ENCODE measurements around the gene KANK4.

The KANK4 gene

DNA sequence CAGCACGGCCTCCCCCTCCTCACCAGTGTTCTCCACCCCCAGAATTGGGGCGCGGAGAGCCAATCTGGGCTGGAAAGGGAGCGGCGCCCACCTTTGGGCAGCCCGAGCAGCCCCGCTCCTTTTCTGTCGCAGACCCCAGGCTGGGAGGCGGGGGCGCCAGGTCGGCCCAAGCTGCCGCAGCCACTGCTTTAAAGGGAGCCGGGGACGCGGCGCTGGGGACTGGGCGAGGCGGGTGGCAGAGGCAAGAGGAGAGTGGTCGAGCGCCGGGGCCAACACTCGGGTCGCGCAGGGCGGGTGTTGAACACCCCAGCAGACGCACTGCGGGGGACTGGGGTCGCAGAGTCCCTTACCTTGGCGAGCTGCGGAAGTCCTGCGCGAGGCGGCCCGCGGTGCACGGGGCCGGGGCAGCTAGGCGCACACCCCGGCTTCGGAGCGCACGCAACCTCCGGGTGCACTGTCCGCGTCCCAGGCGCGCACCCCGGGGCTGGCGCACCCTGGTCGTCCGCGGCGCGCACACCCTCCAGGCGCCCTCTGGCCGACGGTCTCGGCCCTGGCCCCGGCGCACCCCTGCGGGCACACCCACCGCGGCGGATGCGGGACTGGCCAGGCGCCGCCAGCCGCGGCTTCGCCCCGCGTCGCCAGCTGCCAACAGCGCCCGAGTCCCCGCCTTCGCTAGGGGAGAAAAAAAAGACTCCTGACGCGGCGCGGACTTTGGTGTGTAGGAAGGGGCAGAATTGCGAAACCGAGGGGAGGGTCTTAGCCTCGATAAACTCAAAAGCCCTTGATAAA, at the start of gene KANK4:
KANK4 (minus strand) TSS at position 679 of the 789 bp plus-strand sequence. CDS start 37,870 bp downstream, outside the sequence.
- DNase-seq = no peak

DNA sequence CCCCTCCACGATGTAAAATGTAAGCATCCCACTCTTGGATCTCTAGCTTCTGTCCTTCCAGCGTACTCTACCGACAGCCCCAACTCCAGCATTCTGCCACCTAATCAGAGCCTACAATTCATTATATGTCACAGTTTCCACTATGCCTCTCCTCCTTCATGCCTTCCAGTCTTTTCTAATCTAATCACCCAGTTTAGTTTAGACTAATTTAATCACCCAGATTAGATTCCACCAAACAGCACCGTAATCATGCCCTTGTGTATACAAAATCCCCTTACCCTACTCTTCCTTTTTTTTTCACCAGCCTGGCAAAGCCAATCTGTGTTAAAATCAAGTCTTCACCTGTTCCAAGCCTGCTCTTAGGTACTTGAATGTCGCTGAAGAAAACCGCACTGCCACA, 49.8 kb upstream of the KANK4 start:
- no peak for DNase-seq

DNA sequence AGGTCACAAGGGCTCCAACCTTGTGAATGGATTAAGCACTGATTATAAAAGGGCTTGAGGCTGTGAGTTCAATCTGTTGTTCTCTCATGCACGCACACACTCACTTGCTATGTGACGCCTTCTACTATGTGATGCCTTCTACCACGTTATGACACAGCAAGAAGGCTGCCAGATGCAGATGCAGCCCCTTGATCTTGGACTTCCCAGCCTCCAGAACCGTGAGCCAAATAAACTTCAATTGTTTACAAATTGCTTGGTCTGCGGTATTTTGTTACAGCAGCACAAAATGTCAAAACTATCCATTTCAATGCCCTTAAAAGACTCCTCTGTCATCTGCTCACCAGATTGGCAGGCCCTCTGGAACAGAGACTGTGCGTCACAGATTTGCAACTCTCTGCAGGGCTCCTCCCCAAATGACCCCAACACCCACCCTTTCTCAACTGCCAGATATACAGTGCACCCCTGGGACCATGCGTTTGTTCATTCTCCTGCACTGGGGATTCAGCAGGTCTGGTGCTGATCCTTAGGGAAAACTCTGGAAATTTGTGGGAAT, 47.8 kb upstream of the KANK4 start:
- DNase-seq = no peak

DNA sequence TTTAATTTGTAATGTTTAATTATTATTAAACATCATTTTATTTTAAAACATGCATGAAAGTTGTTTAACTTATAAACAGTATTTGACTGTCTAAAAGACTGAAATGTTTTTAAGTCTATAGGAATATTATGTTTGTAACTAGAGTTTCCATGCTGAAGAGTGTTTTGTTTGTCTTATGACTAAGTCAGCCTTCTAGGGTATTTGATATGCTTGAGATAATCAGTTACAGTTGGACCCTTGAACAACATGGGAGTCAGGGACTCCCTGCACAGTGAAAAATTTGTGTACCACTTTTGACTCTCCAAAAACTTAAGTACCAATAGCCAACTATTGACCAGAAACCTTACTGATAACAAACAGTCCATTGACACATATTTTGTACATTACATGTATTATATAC, 45.5 kb upstream of the KANK4 start:
- no peak for DNase-seq

DNA sequence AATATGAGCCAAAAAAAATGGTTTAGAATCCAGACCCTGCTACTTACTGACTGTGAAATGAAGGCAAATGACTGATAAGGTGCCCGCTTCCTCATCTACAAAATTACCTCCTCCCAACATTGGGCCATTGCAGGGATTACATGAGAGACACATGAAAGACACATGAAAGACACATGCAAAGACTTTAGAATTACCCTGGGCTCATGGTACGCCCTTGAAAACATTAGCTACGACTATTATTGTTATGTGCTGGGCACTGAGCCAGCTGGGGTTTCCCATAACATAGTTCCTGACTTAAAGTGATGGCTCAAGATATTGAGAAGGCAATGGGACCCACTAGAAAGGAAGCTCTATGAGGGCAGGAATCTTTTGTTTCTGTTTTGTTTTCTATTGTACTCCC, 43.7 kb upstream of the KANK4 start:
- no peak for DNase-seq

DNA sequence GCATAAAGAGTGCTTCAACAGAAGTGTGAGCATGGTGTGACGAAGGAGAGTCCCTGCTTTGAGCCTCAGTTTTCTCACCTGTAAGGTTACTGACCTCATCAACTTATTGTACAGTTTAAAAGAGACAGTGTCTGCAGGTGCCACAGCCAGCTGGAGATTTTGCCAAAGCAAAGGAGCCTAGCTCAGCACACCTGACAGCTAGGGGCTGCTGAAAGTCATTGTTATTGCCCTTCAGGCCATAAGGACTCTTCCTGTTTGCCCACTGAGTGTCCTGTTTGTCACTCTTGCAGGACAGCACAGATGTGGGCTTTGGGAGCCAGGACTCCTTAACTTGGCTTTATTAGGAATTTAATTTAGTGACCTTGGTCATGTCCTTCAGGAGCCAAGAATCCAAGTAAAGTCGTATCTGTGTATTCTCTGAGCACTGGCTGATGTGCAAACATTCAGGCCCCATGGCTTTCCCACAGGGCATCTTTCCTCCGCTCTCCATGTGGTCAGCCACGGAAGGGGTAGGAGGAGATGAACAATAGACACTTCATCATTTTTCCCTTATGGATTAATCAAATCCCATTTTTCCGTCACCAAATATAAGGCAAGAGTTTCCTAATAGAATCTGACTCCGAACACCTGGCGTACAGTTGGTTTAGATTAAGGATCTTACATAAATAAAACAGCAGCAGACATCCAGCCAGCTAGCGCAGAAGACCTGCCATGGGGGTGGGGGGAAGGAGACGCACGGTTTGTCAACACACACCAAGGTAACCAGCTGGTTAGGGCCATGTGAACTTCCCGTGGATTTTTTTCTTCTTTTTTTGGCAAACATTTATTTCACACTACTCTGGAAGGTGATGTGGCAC, 43.1 kb upstream of the KANK4 start:
- DNase-seq = no peak

DNA sequence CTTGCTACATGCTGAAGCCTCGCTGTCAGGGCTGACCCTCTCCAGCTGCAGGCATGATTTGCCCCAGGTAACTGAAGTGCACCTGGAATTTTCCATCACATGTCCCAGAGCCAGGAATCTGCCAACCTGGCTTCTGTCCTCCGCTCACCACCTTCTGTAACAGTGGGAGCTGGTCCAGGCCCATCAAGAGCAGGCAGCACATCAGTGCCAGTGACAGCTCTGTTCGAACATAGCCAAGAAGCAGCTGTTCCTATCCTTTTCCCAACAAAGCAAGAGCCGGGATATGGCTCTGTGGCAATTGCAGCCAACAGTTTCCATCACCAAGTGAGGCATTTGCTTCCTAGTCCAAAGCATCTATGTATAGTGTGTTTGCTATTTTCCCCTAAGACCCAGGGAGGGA, 42.2 kb upstream of the KANK4 start:
- no peak for DNase-seq

DNA sequence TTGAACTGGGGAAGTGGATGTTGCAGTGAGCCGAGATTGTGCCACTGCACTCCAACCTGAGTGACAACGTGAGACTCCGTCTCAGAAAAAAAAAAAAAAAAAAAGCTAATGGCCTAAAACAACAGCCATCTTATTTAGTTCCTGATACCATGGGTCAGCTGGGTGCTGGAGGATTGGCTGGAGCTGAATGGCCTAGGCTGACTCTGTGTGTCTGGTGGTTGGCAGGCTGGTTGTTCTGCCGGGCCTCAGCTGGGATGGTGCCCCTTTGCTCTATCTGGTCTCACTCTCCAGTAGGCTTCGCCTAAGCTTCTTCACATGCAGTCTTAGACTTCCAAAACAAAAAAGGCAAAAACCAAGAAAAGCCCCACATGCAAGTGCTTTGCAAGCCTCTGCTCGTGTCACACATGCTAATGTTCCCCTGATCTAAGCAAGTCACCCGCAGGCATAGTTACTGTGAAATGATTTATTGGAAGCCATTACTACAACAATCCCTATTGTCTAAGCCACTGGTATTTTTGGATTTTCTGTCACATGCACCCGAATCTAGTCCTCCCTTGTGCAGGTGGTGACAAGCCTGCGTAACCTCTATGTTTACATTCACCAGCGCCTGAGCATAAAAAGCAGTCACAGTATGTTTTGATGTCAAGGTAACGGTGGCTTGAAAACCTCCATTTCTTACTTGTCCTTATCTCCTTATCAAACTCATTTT, 39.6 kb upstream of the KANK4 start:
- DNase-seq = no peak

DNA sequence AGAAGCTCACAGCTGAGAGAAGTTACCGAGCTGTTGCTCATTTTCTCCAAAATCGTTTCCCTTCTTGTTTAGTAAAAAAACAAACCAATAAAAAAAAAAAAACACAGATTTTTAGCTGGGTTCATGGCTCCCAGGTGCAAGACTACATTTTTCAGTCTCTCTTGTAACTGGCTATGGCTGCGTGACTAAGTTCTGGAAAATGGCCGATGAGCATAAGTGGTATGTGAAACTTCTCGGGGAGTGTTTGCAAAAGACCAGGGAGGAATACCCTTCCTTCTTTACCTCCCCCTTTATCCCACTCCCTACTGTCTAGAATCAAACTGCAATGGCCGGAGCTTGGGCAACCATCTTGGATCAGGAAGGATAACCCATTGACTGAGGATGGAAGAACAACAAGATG, 38.7 kb upstream of the KANK4 start:
- no peak for DNase-seq

DNA sequence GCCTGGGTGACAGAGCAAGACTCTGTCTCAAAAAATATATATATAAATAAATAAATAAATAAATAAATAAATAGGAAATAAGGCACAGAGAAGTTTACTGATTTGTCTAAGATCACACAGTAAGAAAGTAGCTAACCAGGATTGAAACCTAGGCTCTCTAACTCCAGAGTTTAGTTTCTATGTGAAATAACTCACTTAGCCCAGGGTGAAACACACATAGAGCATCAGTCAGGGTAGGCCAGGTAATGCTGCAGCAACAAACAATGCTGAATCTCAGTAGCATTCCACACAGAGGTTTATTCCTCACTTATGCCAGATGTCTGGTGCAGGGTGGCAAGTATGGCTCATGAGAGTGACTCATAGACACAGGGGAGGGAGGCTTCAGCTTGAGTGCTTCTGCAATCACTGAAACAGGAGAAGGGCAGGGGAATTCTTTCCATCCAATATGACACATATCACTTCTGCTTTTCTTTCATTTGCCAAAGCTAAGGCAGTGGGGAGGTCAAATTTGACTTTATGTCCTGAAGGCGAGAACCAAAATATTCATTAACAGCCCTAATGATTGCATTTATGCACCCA, 37.1 kb upstream of the KANK4 start:
- no peak for DNase-seq

DNA sequence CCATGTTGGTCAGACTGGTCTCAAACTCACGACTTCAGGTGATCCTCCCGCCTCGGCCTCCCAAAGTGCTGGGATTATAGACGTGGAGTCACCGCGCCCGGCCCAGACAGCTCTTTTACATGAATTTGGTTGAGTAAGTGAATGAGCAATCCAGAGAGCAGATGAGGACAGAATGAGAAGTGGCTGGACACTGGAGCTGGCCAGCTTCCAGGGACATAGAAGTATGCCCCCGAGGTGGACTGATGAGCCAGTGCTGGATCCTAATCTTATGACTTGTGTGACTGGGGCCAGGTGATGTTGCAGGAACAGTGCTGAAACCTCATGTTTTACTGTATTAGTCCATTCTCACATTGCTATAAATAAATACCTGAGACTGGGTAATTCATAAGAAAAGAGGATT, 35.9 kb upstream of the KANK4 start:
- DNase-seq = no peak

DNA sequence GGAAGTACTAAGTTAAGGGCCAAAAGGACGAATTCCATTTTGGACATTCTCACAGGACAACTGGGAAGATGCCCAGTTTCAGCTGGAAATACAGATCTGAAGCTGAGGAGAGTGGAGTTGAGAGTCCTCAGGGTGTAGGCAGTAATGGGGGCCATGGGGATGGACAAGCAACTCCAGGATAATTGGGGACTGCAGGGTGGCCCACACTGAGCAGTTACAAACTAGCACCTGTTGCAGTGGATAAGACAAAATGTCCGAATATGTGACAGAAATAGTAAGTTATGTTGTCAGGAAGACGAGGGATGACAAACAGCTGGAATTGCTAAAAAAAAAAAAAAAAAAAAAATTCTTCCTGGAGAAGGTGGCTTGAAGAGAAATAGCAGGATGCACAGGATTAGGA, 34.6 kb upstream of the KANK4 start:
- no peak for DNase-seq

DNA sequence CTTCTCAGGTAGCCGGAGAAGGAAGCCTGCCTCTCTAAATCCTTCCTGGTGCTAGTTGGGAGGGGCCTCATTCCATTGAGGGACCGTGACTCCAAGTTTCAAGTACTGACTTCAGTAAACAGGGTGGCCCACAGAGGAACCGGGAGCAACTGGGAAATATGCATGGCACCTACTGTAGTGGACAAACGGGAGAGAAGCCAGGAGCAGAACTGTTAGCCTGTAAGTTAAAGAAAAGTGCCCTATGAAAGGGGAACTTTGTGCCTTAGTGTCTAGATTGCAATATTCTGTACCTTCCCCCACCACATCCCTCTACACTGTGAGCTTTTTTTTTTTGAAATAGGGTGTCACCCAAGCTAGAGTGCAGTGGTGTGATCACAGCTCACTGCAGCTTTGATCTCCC, 33.2 kb upstream of the KANK4 start:
- no peak for DNase-seq

DNA sequence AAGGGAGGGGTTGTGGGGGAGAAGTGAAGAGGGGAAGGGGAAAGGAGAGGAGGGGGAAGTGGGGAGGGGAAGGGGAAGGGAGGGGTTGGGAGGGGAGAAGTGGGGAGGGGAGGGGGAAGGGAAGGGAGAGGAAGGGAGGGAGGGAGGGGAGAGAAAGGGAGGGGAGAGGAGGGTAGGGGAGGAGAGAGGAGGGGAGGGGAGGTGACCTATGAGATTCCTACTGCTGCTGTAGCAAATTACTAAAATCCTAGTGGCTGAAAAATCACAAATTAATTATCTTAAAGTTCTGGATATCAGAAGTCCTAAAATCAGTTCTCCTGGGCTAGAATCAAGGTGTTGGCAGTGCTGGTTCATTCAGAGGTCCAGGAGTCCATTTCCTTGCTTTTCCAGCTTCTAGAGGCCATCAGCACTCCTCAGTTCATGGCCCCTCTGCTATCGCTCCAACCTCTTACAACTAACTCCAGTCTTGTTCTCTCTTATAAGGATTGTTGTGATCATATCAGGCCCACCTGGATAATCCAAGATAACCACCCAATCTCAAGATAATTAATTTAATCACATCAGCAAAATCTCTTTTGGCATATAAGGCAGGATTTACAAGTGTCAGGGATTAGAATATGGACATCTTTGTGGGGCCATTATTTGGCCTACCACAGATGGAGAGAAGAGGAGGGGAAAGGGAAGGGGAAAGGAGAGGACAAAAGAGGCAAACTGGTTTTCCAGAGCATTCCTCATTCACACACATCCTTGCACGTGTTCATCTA, 30.4 kb upstream of the KANK4 start:
- DNase-seq = no peak

DNA sequence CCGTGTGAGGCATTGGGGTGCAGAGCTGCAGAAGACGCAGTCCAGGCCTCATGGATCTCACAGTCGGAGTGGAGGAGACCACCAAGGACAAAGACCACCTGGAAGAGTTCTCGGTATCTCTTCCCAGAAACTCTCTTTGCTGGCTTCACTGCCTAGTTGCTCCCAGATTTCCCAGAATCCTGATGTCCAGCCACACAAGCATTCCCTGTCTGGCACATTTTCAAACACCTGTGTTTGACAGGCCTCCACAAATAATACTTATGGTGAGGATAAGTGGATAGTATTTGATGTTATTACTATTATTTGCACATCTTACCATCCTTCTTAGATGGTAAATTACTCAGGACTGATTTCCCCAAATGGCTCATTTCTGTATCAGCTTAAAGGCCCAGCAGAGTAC, 27.7 kb upstream of the KANK4 start:
- no peak for DNase-seq

DNA sequence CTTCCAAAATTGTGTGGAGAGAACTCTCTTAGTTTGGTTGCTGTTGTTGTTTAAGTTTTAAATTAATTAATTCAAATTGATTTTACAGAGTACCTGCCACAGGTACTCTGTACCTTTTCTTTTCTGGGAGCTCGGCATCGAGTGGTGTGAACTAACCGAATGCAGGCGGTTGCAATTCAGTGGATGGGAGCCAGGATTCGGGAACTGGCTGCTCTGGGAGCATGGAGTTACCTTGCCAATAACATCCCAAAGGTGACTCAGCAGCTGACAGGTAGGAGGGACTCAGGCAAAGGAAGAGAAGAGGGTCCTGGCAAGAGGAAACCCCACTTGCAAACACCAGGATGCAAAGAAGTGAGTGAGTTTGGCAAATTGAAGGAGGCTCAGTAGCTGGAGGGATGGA, 24.7 kb upstream of the KANK4 start:
- no peak for DNase-seq

DNA sequence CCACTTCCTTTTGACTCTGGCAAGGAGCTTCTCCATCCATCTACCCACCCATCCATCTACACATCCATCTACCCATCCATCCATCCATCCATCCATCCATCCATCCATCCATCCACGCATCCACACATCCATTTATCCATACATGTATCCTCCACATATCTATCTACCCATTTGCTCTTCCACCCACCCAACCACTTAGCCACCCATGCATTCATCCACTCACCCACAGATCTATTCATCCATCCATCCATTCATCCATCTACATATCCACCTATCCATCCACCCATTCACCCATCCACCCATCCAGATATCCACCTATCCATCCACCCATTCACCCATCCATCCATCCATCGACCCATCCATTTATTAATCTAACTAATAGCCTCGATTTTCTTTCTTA, 23.0 kb upstream of the KANK4 start:
- DNase-seq = no peak

DNA sequence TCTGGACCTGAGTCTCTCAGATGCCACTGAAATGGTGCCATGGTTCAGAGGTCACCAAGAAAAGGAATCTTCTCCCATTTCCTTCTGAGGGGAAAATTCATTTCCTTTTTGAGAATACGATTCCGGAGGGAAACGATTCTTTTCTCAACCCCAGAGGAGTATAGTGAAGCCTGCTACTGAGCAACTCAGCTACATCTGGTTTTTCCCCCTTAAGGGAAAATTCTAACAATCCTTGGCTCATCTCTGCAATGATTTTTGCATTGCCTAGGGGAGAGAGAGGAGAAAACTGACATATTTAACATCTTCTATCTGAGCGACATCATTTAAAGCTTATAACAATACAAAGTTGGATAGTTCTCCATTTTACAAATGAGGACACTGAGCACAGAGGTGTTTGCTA, 22.4 kb upstream of the KANK4 start:
- no peak for DNase-seq

DNA sequence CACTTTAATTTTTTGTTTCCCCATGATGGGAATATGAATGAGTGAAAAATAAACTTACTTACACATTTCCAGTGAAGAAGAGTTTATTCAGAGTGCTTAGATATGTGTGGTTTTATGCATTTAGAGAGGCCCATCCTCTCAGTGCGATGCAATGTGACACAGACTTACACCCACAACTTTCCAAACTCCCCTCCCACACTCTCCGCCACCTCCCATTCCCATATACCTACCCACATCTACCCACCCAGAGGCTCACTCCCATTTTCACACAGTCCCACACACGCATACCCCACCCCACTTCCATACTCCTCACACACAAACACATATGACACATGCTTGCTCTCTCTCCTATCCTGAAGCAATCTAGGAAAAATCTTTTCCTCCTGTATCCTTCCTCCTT, 21.9 kb upstream of the KANK4 start:
- no peak for DNase-seq

DNA sequence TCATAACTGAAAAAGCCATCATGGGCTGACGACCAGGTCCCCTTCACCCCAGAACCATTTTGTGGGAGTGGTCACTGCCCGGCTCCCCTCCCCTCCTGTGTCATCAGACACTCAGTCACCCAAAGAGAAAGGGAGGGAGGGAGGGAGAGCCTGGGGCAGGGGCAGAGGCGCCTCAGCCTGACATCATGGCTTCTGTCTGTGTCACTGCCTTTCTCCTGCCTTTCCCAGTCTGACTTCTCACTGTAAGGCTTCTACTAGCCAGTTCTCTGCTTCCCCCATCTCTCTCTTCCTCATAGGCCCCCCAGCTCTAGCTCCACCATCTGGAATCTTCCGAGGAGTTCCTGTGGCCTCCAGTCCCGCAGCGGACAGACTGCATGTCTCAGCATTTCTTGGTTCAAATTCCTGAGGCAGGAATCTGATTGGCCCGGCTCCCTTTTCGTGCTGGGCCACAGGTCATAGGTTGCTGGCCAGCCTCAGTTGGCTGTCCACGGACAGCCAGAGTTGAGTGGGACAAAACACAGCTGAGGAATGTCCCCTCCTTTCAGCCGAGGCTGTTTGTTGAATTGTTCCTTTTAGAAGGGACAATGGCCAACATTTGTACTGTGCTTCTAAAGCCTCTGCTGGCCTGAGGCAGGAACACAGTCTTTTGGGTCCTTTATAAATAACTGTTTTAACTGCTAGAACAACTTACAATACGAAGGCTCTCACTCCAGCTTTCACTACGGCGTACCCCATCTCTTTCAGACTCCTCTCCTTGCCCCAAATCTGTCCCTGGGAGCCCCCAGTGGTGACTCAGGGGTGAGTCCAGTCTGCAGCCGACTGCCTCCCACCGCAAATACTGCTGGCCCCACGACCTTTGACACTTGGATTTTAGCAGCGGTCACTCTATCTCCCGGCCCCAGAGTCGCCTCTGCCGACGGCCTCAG, 18.7 kb upstream of the KANK4 start:
- DNase-seq = no peak

All from activated CD4-positive, alpha-beta T cell treated with anti-CD3 and anti-CD28 coated beads, Interleukin-2, Interleukin-6, amounts not matched to agents 100 ng/mL and 50 ng/mL, durations not matched to agents 16 hours and 8 hours (primary cell).